HepG2 (cell line): ENCODE results near the gene PTPN12. TPM values are rescaled to one million over a fixed set of nuclear protein-coding genes. Genes with fewer than 3 reads are reported as not detected.

Experiments
- ARHGAP35 ChIP-seq: sonication (generic); formaldehyde crosslinking; IDR thresholded peaks from 2 replicates; pipeline ENCODE4 v1.9.0; 2022; ENCODE audit warnings: mild to moderate bottlenecking, inconsistent platforms, moderate library complexity, missing genetic modification reagents, borderline replicate concordance
- FOXP4 ChIP-seq: sonication (generic); formaldehyde crosslinking; IDR thresholded peaks from 2 replicates; pipeline ENCODE4 v1.4.0; 2020; ENCODE audit warnings: missing genetic modification reagents
- HES4 ChIP-seq: sonication (generic); formaldehyde crosslinking; IDR thresholded peaks from 2 replicates; pipeline ENCODE4 v1.9.0; 2021; ENCODE audit warnings: mild to moderate bottlenecking, missing genetic modification reagents, borderline replicate concordance
- HNRNPH1 ChIP-seq: fragments of 200-400 bp; formaldehyde crosslinking; optimal IDR thresholded peaks from 2 replicates; pipeline ENCODE3; 2017; ENCODE audit warnings: mild to moderate bottlenecking, low read depth, low read length
- JDP2 ChIP-seq: sonication (generic); formaldehyde crosslinking; IDR thresholded peaks from 2 replicates; pipeline ENCODE4 v1.8.1; 2022; ENCODE audit warnings: missing genetic modification reagents, borderline replicate concordance
- NAIF1 ChIP-seq: sonication (generic); formaldehyde crosslinking; IDR thresholded peaks from 2 replicates; pipeline ENCODE4 v1.5.0; 2020; ENCODE audit warnings: mild to moderate bottlenecking, missing genetic modification reagents, borderline replicate concordance
- NR0B2 ChIP-seq: sonication (generic); formaldehyde crosslinking; IDR thresholded peaks from 2 replicates; pipeline ENCODE4 v1.4.0; 2020; ENCODE audit warnings: mild to moderate bottlenecking, missing genetic modification reagents
- THYN1 ChIP-seq: sonication (generic); formaldehyde crosslinking; IDR thresholded peaks from 2 replicates; pipeline ENCODE4 v1.8.1; 2023; ENCODE audit warnings: low read depth, mild to moderate bottlenecking, moderate library complexity, missing genetic modification reagents, borderline replicate concordance
- UBTF ChIP-seq: sonication (generic); formaldehyde crosslinking; IDR thresholded peaks from 2 replicates; pipeline ENCODE4 v1.4.0; 2020; ENCODE audit warnings: mild to moderate bottlenecking, missing genetic modification reagents
- ZC3H13 ChIP-seq: sonication (generic); formaldehyde crosslinking; IDR thresholded peaks from 2 replicates; pipeline ENCODE4 v1.8.1; 2023; ENCODE audit warnings: mild to moderate bottlenecking, missing genetic modification reagents, moderate library complexity
- ZMYM2 ChIP-seq: sonication (generic); formaldehyde crosslinking; IDR thresholded peaks from 2 replicates; pipeline ENCODE4 v1.8.0; 2022; ENCODE audit warnings: mild to moderate bottlenecking, missing genetic modification reagents
- ZNF256 ChIP-seq: sonication (generic); formaldehyde crosslinking; conservative IDR thresholded peaks from 2 replicates; pipeline ENCODE4 v1.4.0; 2020; ENCODE audit warnings: missing genetic modification reagents
- ZNF543 ChIP-seq: sonication (generic); formaldehyde crosslinking; IDR thresholded peaks from 2 replicates; pipeline ENCODE4 v1.4.0; 2020; ENCODE audit warnings: mild to moderate bottlenecking, missing genetic modification reagents
- ZNF562 ChIP-seq: sonication (generic); formaldehyde crosslinking; IDR thresholded peaks from 2 replicates; pipeline ENCODE4 v1.8.0; 2022; ENCODE audit warnings: missing genetic modification reagents, borderline replicate concordance
- ZNF574 ChIP-seq: sonication (generic); formaldehyde crosslinking; IDR thresholded peaks from 2 replicates; pipeline ENCODE4 v1.4.0; 2020; ENCODE audit warnings: missing genetic modification reagents
- ZNF619 ChIP-seq: sonication (generic); formaldehyde crosslinking; IDR thresholded peaks from 2 replicates; pipeline ENCODE4 v1.4.0; 2020; ENCODE audit warnings: mild to moderate bottlenecking, missing genetic modification reagents
- ZNF644 ChIP-seq: IDR thresholded peaks from 2 replicates; pipeline ENCODE4 v1.6.1; 2016; ENCODE audit warnings: low read depth
- ZNF749 ChIP-seq: sonication (generic); formaldehyde crosslinking; IDR thresholded peaks from 2 replicates; pipeline ENCODE4 v1.8.0; 2022; ENCODE audit warnings: mild to moderate bottlenecking, missing genetic modification reagents, moderate library complexity, borderline replicate concordance
- polyA plus RNA-seq, 8 experiments: library from polyadenylated mRNA; depleted of rRNA in 3 of 8; stranded (reverse) in 7 of 8; unstranded in 1 of 8; fragments of >200 nt; fragmentation: Illumina TruSeq in 4 of 8; extraction: Trizol in 4 of 8; gene quantifications; 2 replicates each; pipeline versions ENCODE4 v1.2.1 to v1.2.3, GENCODE V29; 2011 to 2016; ENCODE audit warnings: low read depth in 4 of 8, missing spikeins in 1 of 8, mixed read lengths in 1 of 8; ENCODE audit not compliant: insufficient read depth in 1 of 8
- total RNA-seq, 5 experiments: library from RNA; depleted of rRNA; stranded (reverse); fragments of >200 nt; fragmentation: Illumina TruSeq; extraction: Trizol; gene quantifications; 2 replicates each; pipeline ENCODE4 v1.2.3, GENCODE V29; 2016; ENCODE audit warnings: low read depth in 1 of 5

PTPN12 gene
- total and polyA plus RNA-seq, 2 of the 13 experiments (the other 11 are each of a cell fraction or from before 2014, with no cell fraction given) = 22.9 to 56.8 TPM

GRCh38 chr7:77538281-77539212 lies 1.5 kb downstream of the PTPN12 start (continued):
- TF ChIP-seq UBTF (CRISPR knock-in tag) (no peak), ARHGAP35 (no peak), ZMYM2 (no peak), ZNF749 (no peak), ZC3H13 (CRISPR knock-in tag) (no peak), HES4 (CRISPR knock-in tag) (no peak), ZNF574 (CRISPR knock-in tag) (peak; percentile 52), ZNF256 (no peak), ZNF619 (CRISPR knock-in tag) (no peak), ZNF562 (CRISPR knock-in tag) (no peak), THYN1 (CRISPR knock-in tag) (no peak), JDP2 (CRISPR knock-in tag) (no peak; the same call in 1 of the 2 replicates), NAIF1 (CRISPR knock-in tag) (peak; percentile 92; the same call in 1 of the 2 replicates), ZNF543 (no peak), HNRNPH1 (no peak), NR0B2 (CRISPR knock-in tag) (no peak), FOXP4 (CRISPR knock-in tag) (peak; percentile 64), ZNF644 (CRISPR knock-in tag) (peak; percentile 42; the same call in 1 of the 2 replicates)
